ENCODE measurements around the gene NLGN1. TPM values are rescaled to one million over a fixed set of nuclear protein-coding genes. Genes with fewer than 3 reads are reported as not detected.

NLGN1 gene
- total RNA-seq, 1 experiment from 2014 or later: 5.2 TPM

DNA sequence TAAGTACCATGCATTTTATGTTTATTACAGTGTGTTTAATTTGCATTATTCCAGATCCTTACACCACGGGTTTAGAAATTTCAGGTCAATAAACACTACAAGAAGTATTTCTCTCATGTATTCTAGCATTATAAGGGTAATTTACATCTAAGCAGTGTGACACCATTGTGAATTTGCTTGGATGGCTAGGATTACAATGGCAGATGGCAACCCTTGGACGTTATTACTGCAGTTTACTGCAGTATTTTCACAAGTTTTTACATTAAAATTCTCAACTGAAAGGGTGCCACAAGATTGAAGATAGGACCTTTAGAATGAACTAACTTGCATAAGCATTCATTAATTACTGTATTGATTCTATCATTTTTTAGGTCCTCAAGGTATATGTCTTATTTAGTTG lies 538.8 kb downstream of the NLGN1 start:
- H3K27me3 ChIP-seq (ENCODE audit: insufficient read depth, low read length): no peaks in the 10 kb centered on the region
- no peak overlapping the region for H3K14ac ChIP-seq (ENCODE audit: insufficient read depth, low read length)
- no CpG with 5 or more reads among the region's 2 CpGs for WGBS (ENCODE audit: extremely low coverage, insufficient read length, low lambda C conversion rate)
- no peaks in the 10 kb centered on the region for H3K79me1 ChIP-seq (ENCODE audit: insufficient read depth, low read depth, low read length, poor library complexity, severe bottlenecking)
- H3K56ac ChIP-seq (ENCODE audit: insufficient read length, low read depth, low read length): no peak overlapping the region
- H3K9me3 ChIP-seq (ENCODE audit: control insufficient read depth, low read depth, low read length): no peaks in the 10 kb centered on the region
- H2AK5ac ChIP-seq (ENCODE audit: insufficient read length, low read length): no peak overlapping the region
- H3T11ph ChIP-seq (ENCODE audit: low read length): no peak overlapping the region
- H3K23ac ChIP-seq (ENCODE audit: insufficient read length, low read depth, low read length): no peak overlapping the region
- no peak overlapping the region for H4K8ac ChIP-seq (replicated peaks; ENCODE audit: insufficient read length, low read depth, low read length)
- no peak overlapping the region for H2BK120ac ChIP-seq (ENCODE audit: low read depth, low read length, poor library complexity, severe bottlenecking)
- H3K4me1 Mint-ChIP-seq: peaks cover 22 to 25% of the 10 kb centered on the region in 2 experiments
- H3K9me3 Mint-ChIP-seq: no peaks in the 10 kb centered on the region
- H3K4ac ChIP-seq (ENCODE audit: low read depth, low read length): no peak overlapping the region
- no peak overlapping the region for H2AFZ ChIP-seq (ENCODE audit: low read length)
- DNase-seq: no peak
- H3K4me3 Mint-ChIP-seq: no peak overlapping the region
- no peak overlapping the region for H4K5ac ChIP-seq (ENCODE audit: insufficient read length, low read depth, low read length)
- H3K9ac ChIP-seq (ENCODE audit: extremely low read depth, insufficient read length, low read length): no peak overlapping the region
- H3K36me3 Mint-ChIP-seq (ENCODE audit: insufficient read depth in 1 of 3, low read depth in 3 of 3): no peaks in the 10 kb centered on the region
- H3K79me2 ChIP-seq (ENCODE audit: insufficient read depth, low read length): no peaks in the 10 kb centered on the region
- H2BK15ac ChIP-seq (ENCODE audit: low read depth, low read length): no peak overlapping the region
- TF ChIP-seq, protein P1, sequence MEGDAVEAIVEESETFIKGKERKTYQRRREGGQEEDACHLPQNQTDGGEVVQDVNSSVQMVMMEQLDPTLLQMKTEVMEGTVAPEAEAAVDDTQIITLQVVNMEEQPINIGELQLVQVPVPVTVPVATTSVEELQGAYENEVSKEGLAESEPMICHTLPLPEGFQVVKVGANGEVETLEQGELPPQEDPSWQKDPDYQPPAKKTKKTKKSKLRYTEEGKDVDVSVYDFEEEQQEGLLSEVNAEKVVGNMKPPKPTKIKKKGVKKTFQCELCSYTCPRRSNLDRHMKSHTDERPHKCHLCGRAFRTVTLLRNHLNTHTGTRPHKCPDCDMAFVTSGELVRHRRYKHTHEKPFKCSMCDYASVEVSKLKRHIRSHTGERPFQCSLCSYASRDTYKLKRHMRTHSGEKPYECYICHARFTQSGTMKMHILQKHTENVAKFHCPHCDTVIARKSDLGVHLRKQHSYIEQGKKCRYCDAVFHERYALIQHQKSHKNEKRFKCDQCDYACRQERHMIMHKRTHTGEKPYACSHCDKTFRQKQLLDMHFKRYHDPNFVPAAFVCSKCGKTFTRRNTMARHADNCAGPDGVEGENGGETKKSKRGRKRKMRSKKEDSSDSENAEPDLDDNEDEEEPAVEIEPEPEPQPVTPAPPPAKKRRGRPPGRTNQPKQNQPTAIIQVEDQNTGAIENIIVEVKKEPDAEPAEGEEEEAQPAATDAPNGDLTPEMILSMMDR (conservative IDR thresholded peaks at IDR 0.05): no peak
- H3K4me2 ChIP-seq (ENCODE audit: insufficient read depth, insufficient read length, low read length): no peak overlapping the region
- no peak overlapping the region for H3K27ac ChIP-seq (ENCODE audit: insufficient read length, low read depth, low read length)
- H3K4me1 ChIP-seq (ENCODE audit: insufficient read depth, low read length): peaks cover 7% of the 10 kb centered on the region; the same call in 1 of the 2 replicates
- H3K27ac Mint-ChIP-seq: no peak overlapping the region
- no peak overlapping the region for H2BK5ac ChIP-seq (ENCODE audit: insufficient read length, low read length)
- H2BK20ac ChIP-seq (ENCODE audit: low read depth, low read length, poor library complexity, severe bottlenecking): no peak overlapping the region
- H3K23me2 ChIP-seq (ENCODE audit: insufficient read length, low read depth, low read length, poor library complexity, severe bottlenecking): no peaks in the 10 kb centered on the region
- H4K91ac ChIP-seq (ENCODE audit: insufficient read length, low read depth, low read length): no peak overlapping the region
- H3K27me3 Mint-ChIP-seq (ENCODE audit: low read depth): no peaks in the 10 kb centered on the region
- no peak overlapping the region for H3K18ac ChIP-seq (ENCODE audit: insufficient read length, low read depth, low read length)
- no peaks in the 10 kb centered on the region for H4K20me1 ChIP-seq (ENCODE audit: control insufficient read depth, insufficient read depth, insufficient read length)
- H2BK12ac ChIP-seq (ENCODE audit: insufficient read length, low read depth, low read length): no peak overlapping the region

All from H9 (cell line).